EL (cell line): ENCODE measurements around the gene PRR15.

Experiments
- DNase-seq: peaks from one replicate; pipeline ENCODE4 v3.0.0-alpha.2; 2016

Gene PRR15

GRCh38 chr7:29572558-29572957, 8.9 kb downstream of the PRR15 start:
- no peak for DNase-seq

GRCh38 chr7:29573567-29573966, 9.9 kb downstream of the PRR15 start:
- no peak for DNase-seq

GRCh38 chr7:29574659-29575058, 11.0 kb downstream of the PRR15 start:
- no peak for DNase-seq

GRCh38 chr7:29587195-29587808, 23.7 kb downstream of the PRR15 start:
- DNase-seq: no peak

GRCh38 chr7:29588212-29588611, 24.6 kb downstream of the PRR15 start:
- DNase-seq: no peak

GRCh38 chr7:29588900-29589696, 25.5 kb downstream of the PRR15 start:
- DNase-seq: peak; percentile 40

- DNase-seq: no peak
Observed at GRCh38 chr7:29592866-29593265, 29.2 kb downstream of the PRR15 start.

- no peak for DNase-seq
Observed at GRCh38 chr7:29593459-29593858, 29.8 kb downstream of the PRR15 start.

- DNase-seq: no peak
Observed at GRCh38 chr7:29596593-29597178, 33.1 kb downstream of the PRR15 start.

GRCh38 chr7:29597266-29597665, 33.6 kb downstream of the PRR15 start:
- no peak for DNase-seq

- DNase-seq: no peak
Observed at GRCh38 chr7:29598137-29598536, 34.5 kb downstream of the PRR15 start.

GRCh38 chr7:29598613-29599012, 35.0 kb downstream of the PRR15 start:
- DNase-seq: no peak

- DNase-seq: no peak
Observed at GRCh38 chr7:29599026-29599425, 35.4 kb downstream of the PRR15 start.

- no peak for DNase-seq
Observed at GRCh38 chr7:29600661-29601060, 37.0 kb downstream of the PRR15 start.

- DNase-seq: no peak
Observed at GRCh38 chr7:29604052-29604451, 40.4 kb downstream of the PRR15 start.

- no peak for DNase-seq
Observed at GRCh38 chr7:29604702-29605101, 41.1 kb downstream of the PRR15 start.

- no peak for DNase-seq
Observed at GRCh38 chr7:29605671-29606070, 42.0 kb downstream of the PRR15 start.

- DNase-seq: peak; percentile 60
Observed at GRCh38 chr7:29606287-29606721, 42.7 kb downstream of the PRR15 start.

- DNase-seq: no peak
Observed at GRCh38 chr7:29606830-29607229, 43.2 kb downstream of the PRR15 start.

GRCh38 chr7:29607259-29607658, 43.6 kb downstream of the PRR15 start:
- DNase-seq: no peak

- peak; percentile 66 for DNase-seq
Observed at GRCh38 chr7:29607889-29608288, 44.3 kb downstream of the PRR15 start.

- peak; percentile 63 for DNase-seq
Observed at GRCh38 chr7:29609162-29610037, 45.8 kb downstream of the PRR15 start.

- DNase-seq: no peak
Observed at GRCh38 chr7:29610086-29610485, 46.5 kb downstream of the PRR15 start.
